Tibial nerve (tissue), 3 donors: ENCODE measurements around the gene SLC51B.

Source experiments
- CTCF ChIP-seq, 5 experiments: fragments of 200-600 bp in 3 of 5; fragments of 450-650 bp in 2 of 5; sonication (generic) in 3 of 5; IDR thresholded peaks; one replicate each; pipeline ENCODE4 v1.5.1; 2016 to 2019; ENCODE audit warnings: antibody characterized with exemption in 5 of 5, mild to moderate bottlenecking in 3 of 5, moderate library complexity in 2 of 5
- POLR2A ChIP-seq, 2 donors: fragments of 450-650 bp; IDR thresholded peaks; one replicate each; pipeline ENCODE4 v1.6.1; 2017; ENCODE audit warnings: antibody characterized with exemption in 2 of 2, mild to moderate bottlenecking in 2 of 2, moderate library complexity in 2 of 2

- TF ChIP-seq CTCF (IDR thresholded peaks at IDR 0.05) = no peak
- no peak for TF ChIP-seq POLR2A (IDR thresholded peaks at IDR 0.05)
These were observed at the start of gene SLC51B for GRCh38 chr15:65044724-65045481.
